SW 1271 (cell line): Measurements from ENCODE around the gene SAC3D1.

Experiments
- DNase-seq, 2 experiments: peaks; one replicate each; lab custom pipeline; 2025; lab: John Stamatoyannopoulos, UW

Gene SAC3D1

DNA sequence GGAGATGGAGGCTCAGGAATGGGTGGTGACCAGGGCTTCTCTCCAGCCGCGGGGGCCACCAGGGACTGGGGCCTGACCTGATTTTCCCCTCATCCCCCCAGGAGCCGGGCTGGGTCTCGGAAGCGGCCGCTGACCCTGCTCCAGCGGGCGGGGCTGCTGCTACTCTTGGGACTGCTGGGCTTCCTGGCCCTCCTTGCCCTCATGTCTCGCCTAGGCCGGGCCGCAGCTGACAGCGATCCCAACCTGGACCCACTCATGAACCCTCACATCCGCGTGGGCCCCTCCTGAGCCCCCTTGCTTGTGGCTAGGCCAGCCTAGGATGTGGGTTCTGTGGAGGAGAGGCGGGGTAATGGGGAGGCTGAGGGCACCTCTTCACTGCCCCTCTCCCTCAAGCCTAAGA, 46.8 kb downstream of the SAC3D1 start:
- DNase-seq: no peak

DNA sequence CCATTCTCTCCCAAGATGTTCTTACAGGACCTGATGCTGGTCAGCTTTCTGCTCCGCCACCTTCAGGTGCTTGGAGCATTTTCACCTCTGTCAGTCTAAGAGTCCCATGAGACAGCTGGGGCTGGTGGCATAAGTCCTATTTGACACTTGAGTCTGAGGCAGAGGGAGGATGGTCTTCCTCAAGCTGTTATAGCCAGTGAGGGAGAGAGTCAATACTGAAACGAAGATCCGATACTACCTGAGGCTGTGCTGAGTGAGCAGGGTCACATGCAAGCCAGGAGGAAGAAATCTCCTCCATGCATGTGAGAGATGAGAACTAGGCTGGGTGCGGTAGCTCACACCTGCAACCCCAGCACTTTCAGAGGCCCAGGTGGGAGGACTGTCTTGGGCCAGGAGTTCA, 48.6 kb downstream of the SAC3D1 start:
- no peak for DNase-seq

- no peak for DNase-seq
These were observed 49.6 kb downstream of the SAC3D1 start for GRCh38 chr11:65090628-65091027.
